ENCODE data around the gene WDR59.
"Not testable (repeated sequence)": the region's sequence is repeated elsewhere in the genome, so short reads cannot be mapped to it uniquely, and the experiment has no call there.

The WDR59 gene

GRCh38 chr16:74995986-74996385, 11.1 kb upstream of the WDR59 start:
- Histone ChIP-seq H3K27me3 (peaks cover 32% of the 10 kb centered on the region), H3K4me3 (ENCODE audit: low read depth in 1 of 2, low read length in 1 of 2) (no peak overlapping the region), H3K36me3 (no peaks in the 10 kb centered on the region), H3K9me3 (no peaks in the 10 kb centered on the region), H3K4me1 (ENCODE audit: control insufficient read depth in 1 of 2, insufficient read depth in 1 of 2, low read depth in 1 of 2, low read length in 1 of 2) (peaks cover 21 to 24% of the 10 kb centered on the region in 2 experiments), H3K27ac (no peak overlapping the region)
- no peak for TF ChIP-seq CTCF (IDR thresholded peaks at IDR 0.05)

- no peak overlapping the region for H3K4me3 ChIP-seq (ENCODE audit: low read depth in 1 of 2, low read length in 1 of 2)
- TF ChIP-seq CTCF (IDR thresholded peaks at IDR 0.05) = no peak
- no peaks in the 10 kb centered on the region for H3K4me1 ChIP-seq (ENCODE audit: control insufficient read depth in 1 of 2, insufficient read depth in 1 of 2, low read depth in 1 of 2, low read length in 1 of 2)
- H3K27me3 ChIP-seq = peaks cover 14% of the 10 kb centered on the region
- H3K36me3 ChIP-seq = no peaks in the 10 kb centered on the region
- H3K27ac ChIP-seq = no peak overlapping the region
- H3K9me3 ChIP-seq = no peaks in the 10 kb centered on the region
Measured at GRCh38 chr16:74991593-74992403, 6.9 kb upstream of the WDR59 start.

GRCh38 chr16:74991268-74991592, 6.3 kb upstream of the WDR59 start:
- H3K4me3 ChIP-seq (ENCODE audit: low read depth in 1 of 2, low read length in 1 of 2) = no peak overlapping the region
- no peaks in the 10 kb centered on the region for H3K9me3 ChIP-seq
- no peaks in the 10 kb centered on the region for H3K36me3 ChIP-seq
- peaks cover 14% of the 10 kb centered on the region for H3K27me3 ChIP-seq
- H3K27ac ChIP-seq = no peak overlapping the region
- no peak for TF ChIP-seq CTCF (IDR thresholded peaks at IDR 0.05)
- no peaks in the 10 kb centered on the region for H3K4me1 ChIP-seq (ENCODE audit: control insufficient read depth in 1 of 2, insufficient read depth in 1 of 2, low read depth in 1 of 2, low read length in 1 of 2)

- no peaks in the 10 kb centered on the region for H3K9me3 ChIP-seq
Measured at GRCh38 chr16:74990832-74991231, 5.9 kb upstream of the WDR59 start.

GRCh38 chr16:74989864-74990263, 4.9 kb upstream of the WDR59 start:
- not testable (repeated sequence) for H3K4me3 ChIP-seq (ENCODE audit: low read depth in 1 of 2, low read length in 1 of 2); H3K27ac ChIP-seq

More at GRCh38 chr16:74990832-74991231, 5.9 kb upstream of the WDR59 start:
- Histone ChIP-seq H3K27ac (no peak overlapping the region), H3K4me1 (ENCODE audit: control insufficient read depth in 1 of 2, insufficient read depth in 1 of 2, low read depth in 1 of 2, low read length in 1 of 2) (no peaks in the 10 kb centered on the region), H3K4me3 (ENCODE audit: low read depth in 1 of 2, low read length in 1 of 2) (no peak overlapping the region), H3K27me3 (peaks cover 14% of the 10 kb centered on the region), H3K36me3 (no peaks in the 10 kb centered on the region)
- no peak for TF ChIP-seq CTCF (IDR thresholded peaks at IDR 0.05)

GRCh38 chr16:74987027-74987681, 2.2 kb upstream of the WDR59 start:
- H3K27ac ChIP-seq = no peak overlapping the region
- H3K4me3 ChIP-seq (ENCODE audit: low read depth in 1 of 2, low read length in 1 of 2) = no peak overlapping the region
- H3K4me1 ChIP-seq (ENCODE audit: control insufficient read depth in 1 of 2, insufficient read depth in 1 of 2, low read depth in 1 of 2, low read length in 1 of 2) = peaks cover 9 to 11% of the 10 kb centered on the region in 2 experiments
- no peak for TF ChIP-seq CTCF (IDR thresholded peaks at IDR 0.05)
- H3K27me3 ChIP-seq = peaks cover 6% of the 10 kb centered on the region
- no peaks in the 10 kb centered on the region for H3K36me3 ChIP-seq
- no peaks in the 10 kb centered on the region for H3K9me3 ChIP-seq

More at GRCh38 chr16:74989864-74990263, 4.9 kb upstream of the WDR59 start:
- H3K36me3 ChIP-seq; H3K4me1 ChIP-seq (ENCODE audit: control insufficient read depth in 1 of 2, insufficient read depth in 1 of 2, low read depth in 1 of 2, low read length in 1 of 2); H3K9me3 ChIP-seq: not testable (repeated sequence)
- H3K27me3 ChIP-seq = peaks cover 14% of the 10 kb centered on the region

Measured in neutrophil (primary cell).